ENCODE data around the gene IMMP2L.

DNA sequence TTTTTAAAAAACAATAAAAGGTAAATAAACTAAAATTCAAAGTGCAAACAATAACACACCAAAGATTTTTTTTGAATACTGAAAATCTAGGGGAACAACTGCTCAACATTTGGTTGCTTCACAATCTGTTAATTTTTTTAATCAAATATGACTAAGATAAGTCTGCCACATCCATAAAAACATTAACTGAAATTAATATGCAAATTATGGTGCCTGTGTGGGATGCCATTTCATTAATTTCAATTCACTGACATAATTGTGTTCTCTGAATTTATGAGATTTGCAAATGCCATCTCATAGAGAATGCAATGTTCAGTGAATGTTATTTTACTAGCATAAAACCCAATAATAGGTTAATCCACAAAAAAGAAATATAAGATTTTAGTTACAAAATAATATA, 237.5 kb downstream of the IMMP2L start:
- TF ChIP-seq POLR2A (IDR thresholded peaks at IDR 0.05) (no peak), EP300 (IDR thresholded peaks at IDR 0.05) (no peak)
